WTC11 (cell line): ENCODE measurements around the gene ARHGAP10. TPM values are rescaled to one million over a fixed set of nuclear protein-coding genes. Genes with fewer than 3 reads are reported as not detected.

Source experiments
- AFF4 ChIP-seq: sonication (generic); formaldehyde crosslinking; IDR thresholded peaks from 2 replicates; pipeline ENCODE4 v1.8.1; 2023; ENCODE audit warnings: mild to moderate bottlenecking, missing genetic modification reagents, borderline replicate concordance
- E2F4 ChIP-seq: sonication (generic); formaldehyde crosslinking; IDR thresholded peaks from 2 replicates; pipeline ENCODE4 v1.8.1; 2022; ENCODE audit warnings: low read depth, mild to moderate bottlenecking, moderate library complexity, missing genetic modification reagents, borderline replicate concordance
- ELF4 ChIP-seq: sonication (generic); formaldehyde crosslinking; IDR thresholded peaks from 2 replicates; pipeline ENCODE4 v1.8.1; 2022; ENCODE audit warnings: low read depth, mild to moderate bottlenecking, moderate library complexity, missing genetic modification reagents
- GABPB1 ChIP-seq: sonication (generic); formaldehyde crosslinking; IDR thresholded peaks from 2 replicates; pipeline ENCODE4 v1.8.1; 2023; ENCODE audit warnings: mild to moderate bottlenecking, missing genetic modification reagents
- GRHL2 ChIP-seq: fragments of 250-450 bp; sonication (Bioruptor Pico); IDR thresholded peaks from 2 replicates; pipeline ENCODE4 v1.8.0; 2022; ENCODE audit warnings: mild to moderate bottlenecking, moderate library complexity; ENCODE audit not compliant: insufficient replicate concordance, severe bottlenecking
- GTF2I ChIP-seq: fragments of 250-450 bp; sonication (Bioruptor Pico); conservative IDR thresholded peaks from 2 replicates; pipeline ENCODE4 v1.4.0; 2021; ENCODE audit warnings: mild to moderate bottlenecking
- IRF1 ChIP-seq: sonication (generic); formaldehyde crosslinking; IDR thresholded peaks from 2 replicates; pipeline ENCODE4 v1.8.0; 2023; ENCODE audit warnings: missing genetic modification reagents
- JUN ChIP-seq: sonication (generic); formaldehyde crosslinking; IDR thresholded peaks from 2 replicates; pipeline ENCODE4 v1.8.0; 2023; ENCODE audit warnings: mild to moderate bottlenecking, missing genetic modification reagents
- NFYB ChIP-seq: sonication (generic); formaldehyde crosslinking; conservative IDR thresholded peaks from 2 replicates; pipeline ENCODE4 v1.8.0; 2022; ENCODE audit warnings: low read depth, missing genetic modification reagents
- PRDM15 ChIP-seq: sonication (generic); formaldehyde crosslinking; IDR thresholded peaks from 2 replicates; pipeline ENCODE4 v1.8.0; 2022; ENCODE audit warnings: missing genetic modification reagents
- PRRX2 ChIP-seq: fragments of 250-450 bp; sonication (Bioruptor Pico); IDR thresholded peaks from 2 replicates; pipeline ENCODE4 v1.8.0; 2021; ENCODE audit warnings: mild to moderate bottlenecking
- SMAD3 ChIP-seq: sonication (generic); formaldehyde crosslinking; IDR thresholded peaks from 2 replicates; pipeline ENCODE4 v1.8.0; 2022; ENCODE audit warnings: missing genetic modification reagents, mild to moderate bottlenecking, borderline replicate concordance
- SMAD4 ChIP-seq: sonication (generic); formaldehyde crosslinking; IDR thresholded peaks from 2 replicates; pipeline ENCODE4 v1.8.0; 2022; ENCODE audit warnings: mild to moderate bottlenecking, missing genetic modification reagents
- STAT6 ChIP-seq: sonication (generic); formaldehyde crosslinking; conservative IDR thresholded peaks from 2 replicates; pipeline ENCODE4 v1.8.1; 2023; ENCODE audit warnings: mild to moderate bottlenecking, low read depth, missing genetic modification reagents, moderate library complexity
- TCF7 ChIP-seq: sonication (generic); formaldehyde crosslinking; IDR thresholded peaks from 2 replicates; pipeline ENCODE4 v1.8.0; 2022; ENCODE audit warnings: mild to moderate bottlenecking, low read depth, missing genetic modification reagents, moderate library complexity
- ZNF425 ChIP-seq: fragments of 250-450 bp; sonication (Bioruptor Pico); conservative IDR thresholded peaks from 2 replicates; pipeline ENCODE4 v1.9.0; 2021; ENCODE audit warnings: mild to moderate bottlenecking
- ZNF532 ChIP-seq: fragments of 250-450 bp; sonication (Bioruptor Pico); IDR thresholded peaks from 2 replicates; pipeline ENCODE4 v1.9.0; 2021; ENCODE audit warnings: mild to moderate bottlenecking, borderline replicate concordance
- total RNA-seq: library from RNA; stranded (reverse); gene quantifications from 3 replicates; pipeline ENCODE4 v1.2.3, GENCODE V29; 2021

The ARHGAP10 gene
- total RNA-seq, 1 experiment from 2014 or later = 9.6 TPM

- TF ChIP-seq SMAD3 (CRISPR knock-in tag) (peak; percentile 86), ZNF425 (CRISPR knock-in tag) (no peak), IRF1 (0 out of 2 replicates have a peak, but pooled peaks have one; percentile 66), SMAD4 (CRISPR knock-in tag) (no peak), PRDM15 (CRISPR knock-in tag) (no peak), TCF7 (CRISPR knock-in tag) (no peak), AFF4 (peak; percentile 75; the same call in 1 of the 2 replicates), STAT6 (no peak), GRHL2 (CRISPR knock-in tag) (no peak), GABPB1 (CRISPR knock-in tag) (peak; percentile 79), NFYB (no peak), GTF2I (CRISPR knock-in tag) (no peak), E2F4 (no peak), PRRX2 (CRISPR knock-in tag) (no peak), ZNF532 (CRISPR knock-in tag) (peak; percentile 92; the same call in 1 of the 2 replicates), JUN (no peak), ELF4 (CRISPR knock-in tag) (no peak)
Measured at GRCh38 chr4:147683717-147684700, 47.9 kb upstream of the ARHGAP10 start, which contains the start of gene PRMT9 (continued).
